ENCODE data around the gene DNAH17. TPM values are rescaled to one million over a fixed set of nuclear protein-coding genes. Genes with fewer than 3 reads are reported as not detected.

Gene DNAH17
- total RNA-seq, 1 experiment from 2014 or later: 0.69 TPM

DNA sequence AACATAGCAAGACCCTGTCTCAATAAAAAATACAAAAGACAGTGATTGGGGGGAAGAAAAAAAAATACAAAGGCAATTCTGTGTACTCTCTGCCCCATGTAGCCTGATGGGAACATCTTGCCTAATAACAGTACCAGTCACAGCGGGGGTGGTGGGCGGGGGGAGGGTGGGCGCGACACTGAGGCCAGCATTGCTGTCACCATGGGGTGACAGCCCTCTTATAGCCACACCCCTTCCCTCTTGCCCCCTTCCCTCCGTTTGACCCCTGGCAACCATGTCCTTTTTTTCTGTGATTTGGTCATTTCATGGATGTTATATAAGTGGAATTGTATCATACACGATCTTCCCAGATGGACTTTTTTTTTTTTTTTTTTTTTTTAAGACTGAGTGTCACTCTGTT is 80.9 kb downstream of the DNAH17 start:
- ChIA-PET POLR2A (no interaction called here), CTCF (interaction anchor here (0.6 to 2.5 kb wide), 16 partner anchors 9 to 549 kb away, joined by 3 to 41 read pairs (median 4); no protein-coding TSS in a partner anchor), RAD21 (ENCODE audit: low non-redundant PET in 1 of 2, low total read pairs in 2 of 2, uncharacterized antibody in 2 of 2, unreplicated experiment in 2 of 2) (interaction anchor here (1.1 to 1.4 kb wide), 3 partner anchors 63 to 213 kb away, joined by 6 to 9 read pairs (median 7); no protein-coding TSS in a partner anchor)
- intact Hi-C loops (cut with micrococcal nuclease): loop anchor here (2.0 kb wide), 1 partner anchor 474 kb away; no protein-coding TSS in a partner anchor
- DNase-seq (ENCODE audit: low read depth, low spot score) (no peak), ATAC-seq (no peak)
- H4K20me1 ChIP-seq (ENCODE audit: insufficient read depth): no peaks in the 10 kb centered on the region
- H3K9me2 ChIP-seq (ENCODE audit: insufficient read depth): no peaks in the 10 kb centered on the region
- H3K4me2 ChIP-seq (ENCODE audit: low read length): no peak overlapping the region
- no peak overlapping the region for H2AFZ ChIP-seq (ENCODE audit: low read depth, low read length, poor library complexity, severe bottlenecking)
- no peak overlapping the region for H3K9ac ChIP-seq (ENCODE audit: low read length)
- no TSS peak for BruUV-seq (replicated peaks)
- TF ChIP-seq ATF3 (IDR thresholded peaks at IDR 0.05): no peak
- H3K27me3 ChIP-seq (ENCODE audit: insufficient read depth, low read length): no peaks in the 10 kb centered on the region
- H3K4me3 ChIP-seq (replicated peaks in 1 of 2; ENCODE audit: low read depth in 1 of 2, low read length in 2 of 2): no peak overlapping the region
- no peaks in the 10 kb centered on the region for H3K9me3 ChIP-seq (ENCODE audit: control insufficient read depth in 1 of 2, insufficient read depth in 1 of 2, low read depth in 1 of 2, low read length in 2 of 2)
- H3K27ac ChIP-seq (ENCODE audit: low read depth, low read length): no peak overlapping the region
- H3K79me2 ChIP-seq (ENCODE audit: insufficient read depth, low read length): no peaks in the 10 kb centered on the region
- H3K4me1 ChIP-seq (ENCODE audit: control insufficient read depth in 1 of 2, insufficient read depth in 2 of 2, low read length in 2 of 2): no peaks in the 10 kb centered on the region
- no peaks in the 10 kb centered on the region for H3K36me3 ChIP-seq (ENCODE audit: control insufficient read depth in 1 of 2, insufficient read depth in 2 of 2, low read length in 2 of 2)

DNA sequence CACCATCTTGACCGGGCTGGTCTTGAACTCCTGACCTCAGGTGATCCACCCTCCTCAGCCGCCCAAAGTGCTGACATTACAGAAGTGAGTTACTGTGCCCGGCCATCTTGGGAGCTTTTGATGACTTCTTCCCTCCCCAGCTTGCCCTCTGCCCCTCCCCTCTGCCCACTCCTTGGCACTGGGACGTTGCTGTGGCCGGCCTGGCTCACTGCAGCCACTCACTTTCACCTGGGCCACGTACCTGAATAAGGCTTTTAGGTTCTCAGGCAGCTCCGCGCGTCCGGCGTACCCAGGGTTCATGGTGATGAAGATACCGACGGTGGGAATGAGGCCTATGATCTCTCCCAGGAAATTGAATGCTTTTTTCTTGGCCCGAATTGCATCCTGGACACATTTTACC is 81.6 kb downstream of the DNAH17 start:
- Histone ChIP-seq H3K36me3 (ENCODE audit: control insufficient read depth in 1 of 2, insufficient read depth in 2 of 2, low read length in 2 of 2) (no peaks in the 10 kb centered on the region), H3K9ac (ENCODE audit: low read length) (no peak overlapping the region), H3K9me3 (ENCODE audit: control insufficient read depth in 1 of 2, insufficient read depth in 1 of 2, low read depth in 1 of 2, low read length in 2 of 2) (no peaks in the 10 kb centered on the region), H2AFZ (ENCODE audit: low read depth, low read length, poor library complexity, severe bottlenecking) (no peak overlapping the region), H4K20me1 (ENCODE audit: insufficient read depth) (no peaks in the 10 kb centered on the region), H3K79me2 (ENCODE audit: insufficient read depth, low read length) (no peaks in the 10 kb centered on the region), H3K4me1 (ENCODE audit: control insufficient read depth in 1 of 2, insufficient read depth in 2 of 2, low read length in 2 of 2) (no peaks in the 10 kb centered on the region), H3K27ac (ENCODE audit: low read depth, low read length) (no peak overlapping the region), H3K27me3 (ENCODE audit: insufficient read depth, low read length) (no peaks in the 10 kb centered on the region), H3K4me3 (replicated peaks in 1 of 2; ENCODE audit: low read depth in 1 of 2, low read length in 2 of 2) (no peak overlapping the region), H3K9me2 (ENCODE audit: insufficient read depth) (no peaks in the 10 kb centered on the region), H3K4me2 (ENCODE audit: low read length) (no peak overlapping the region)
- intact Hi-C loops (cut with micrococcal nuclease): loop anchor here (2.0 kb wide), 1 partner anchor 475 kb away; no protein-coding TSS in a partner anchor
- ChIA-PET RAD21 (ENCODE audit: low non-redundant PET in 1 of 2, low total read pairs in 2 of 2, uncharacterized antibody in 2 of 2, unreplicated experiment in 2 of 2) (interaction anchor here in 1 of 2 experiments (0.7 kb wide), 1 partner anchor 10 kb away, joined by 5 read pairs; no protein-coding TSS in a partner anchor), POLR2A (no interaction called here), CTCF (interaction anchor here (0.7 to 1.4 kb wide), 3 partner anchors 212 to 303 kb away, joined by 3 to 5 read pairs (median 3); no protein-coding TSS in a partner anchor)
- BruUV-seq (replicated peaks): no TSS peak
- ATAC-seq: no peak
- DNase-seq (ENCODE audit: low read depth, low spot score): no peak
- TF ChIP-seq CEBPB (IDR thresholded peaks at IDR 0.05; ENCODE audit: low read depth) (no peak), SRF (IDR thresholded peaks at IDR 0.05; ENCODE audit: low read depth) (no peak), POLR2AphosphoS5 (IDR thresholded peaks at IDR 0.05; ENCODE audit: low read depth, low read length) (no peak), EZH2 (IDR thresholded peaks at IDR 0.05) (no peak), ZNF274 (IDR thresholded peaks at IDR 0.05; ENCODE audit: low read depth, low read length) (no peak), EZH2phosphoT487 (IDR thresholded peaks at IDR 0.05; ENCODE audit: borderline replicate concordance) (no peak), SP1 (IDR thresholded peaks at IDR 0.05; ENCODE audit: low read depth) (no peak), POLR2A (IDR thresholded peaks at IDR 0.05; ENCODE audit: borderline replicate concordance, extremely low read depth, insufficient read depth, insufficient read length) (no peak), CBX3 (IDR thresholded peaks at IDR 0.05; ENCODE audit: low read depth) (no peak), EGR1 (IDR thresholded peaks at IDR 0.05; ENCODE audit: low read depth) (no peak), ATF3 (IDR thresholded peaks at IDR 0.05) (no peak), ZFX (IDR thresholded peaks at IDR 0.05) (no peak), ELF1 (IDR thresholded peaks at IDR 0.05; ENCODE audit: borderline replicate concordance, low read depth) (no peak)
- TF ChIP-seq, protein P1, sequence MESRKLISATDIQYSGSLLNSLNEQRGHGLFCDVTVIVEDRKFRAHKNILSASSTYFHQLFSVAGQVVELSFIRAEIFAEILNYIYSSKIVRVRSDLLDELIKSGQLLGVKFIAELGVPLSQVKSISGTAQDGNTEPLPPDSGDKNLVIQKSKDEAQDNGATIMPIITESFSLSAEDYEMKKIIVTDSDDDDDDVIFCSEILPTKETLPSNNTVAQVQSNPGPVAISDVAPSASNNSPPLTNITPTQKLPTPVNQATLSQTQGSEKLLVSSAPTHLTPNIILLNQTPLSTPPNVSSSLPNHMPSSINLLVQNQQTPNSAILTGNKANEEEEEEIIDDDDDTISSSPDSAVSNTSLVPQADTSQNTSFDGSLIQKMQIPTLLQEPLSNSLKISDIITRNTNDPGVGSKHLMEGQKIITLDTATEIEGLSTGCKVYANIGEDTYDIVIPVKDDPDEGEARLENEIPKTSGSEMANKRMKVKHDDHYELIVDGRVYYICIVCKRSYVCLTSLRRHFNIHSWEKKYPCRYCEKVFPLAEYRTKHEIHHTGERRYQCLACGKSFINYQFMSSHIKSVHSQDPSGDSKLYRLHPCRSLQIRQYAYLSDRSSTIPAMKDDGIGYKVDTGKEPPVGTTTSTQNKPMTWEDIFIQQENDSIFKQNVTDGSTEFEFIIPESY (IDR thresholded peaks at IDR 0.05; ENCODE audit: extremely low read depth, insufficient replicate concordance, low read length): no peak
- TF ChIP-seq, protein P2, sequence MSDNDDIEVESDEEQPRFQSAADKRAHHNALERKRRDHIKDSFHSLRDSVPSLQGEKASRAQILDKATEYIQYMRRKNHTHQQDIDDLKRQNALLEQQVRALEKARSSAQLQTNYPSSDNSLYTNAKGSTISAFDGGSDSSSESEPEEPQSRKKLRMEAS (IDR thresholded peaks at IDR 0.05): no peak

Data from HCT116 (cell line).